Astrocyte (in vitro differentiated cells and primary cell): ENCODE measurements around the gene PDGFRA. TPM values are rescaled to one million over a fixed set of nuclear protein-coding genes. Genes with fewer than 3 reads are reported as not detected.

Experiments
- DNase-seq: peaks from one replicate; pipeline ENCODE4 v3.0.0-alpha.2; 2010; ENCODE audit warnings: low read depth
- FAIRE-seq: peaks from 2 replicates; lab custom pipeline; 2011; peaks lifted over from hg19 to GRCh38; lab: Jason Lieb, UNC
- H2AFZ ChIP-seq: 2 replicates; pipeline ENCODE4 v1.6.0; 2012; ENCODE audit warnings: low read depth, low read length, inconsistent platforms
- H3K27ac ChIP-seq: 2 replicates; pipeline ENCODE4 v1.5.1; 2011; ENCODE audit warnings: low read depth, low read length, inconsistent platforms
- H3K27me3 ChIP-seq: 2 replicates; pipeline ENCODE4 v1.6.0; 2011; ENCODE audit warnings: low read length, inconsistent platforms; ENCODE audit not compliant: insufficient read depth
- H3K36me3 ChIP-seq: 2 replicates; pipeline ENCODE4 v1.5.1; 2011; ENCODE audit warnings: low read length, inconsistent platforms; ENCODE audit not compliant: insufficient read depth
- H3K4me1 ChIP-seq: 2 replicates; pipeline ENCODE4 v1.5.1; 2011; ENCODE audit warnings: low read length, inconsistent platforms; ENCODE audit not compliant: insufficient read depth
- H3K4me2 ChIP-seq: 2 replicates; pipeline ENCODE4 v1.6.0; 2012; ENCODE audit warnings: low read length, inconsistent platforms
- H3K4me3 ChIP-seq: 2 replicates; pipeline ENCODE4 v1.5.1; 2011; ENCODE audit warnings: low read depth, mild to moderate bottlenecking, low read length, inconsistent platforms; ENCODE audit not compliant: insufficient read depth
- H3K79me2 ChIP-seq: 2 replicates; pipeline ENCODE4 v1.6.0; 2012; ENCODE audit warnings: mild to moderate bottlenecking, low read length, inconsistent platforms; ENCODE audit not compliant: insufficient read depth
- H3K9ac ChIP-seq: 2 replicates; pipeline ENCODE4 v1.6.0; 2012; ENCODE audit warnings: mild to moderate bottlenecking, low read length, inconsistent platforms
- H3K9me3 ChIP-seq: 2 replicates; pipeline ENCODE4 v1.5.1; 2012; ENCODE audit warnings: low read depth, mild to moderate bottlenecking, low read length, inconsistent platforms; ENCODE audit not compliant: insufficient read depth
- H4K20me1 ChIP-seq: 2 replicates; pipeline ENCODE4 v1.6.0; 2012; ENCODE audit warnings: low read length, inconsistent platforms; ENCODE audit not compliant: insufficient read depth
- H3K27ac Mint-ChIP-seq: one replicate; pipeline ENCODE4 v1.8.0; 2021; ENCODE audit warnings: mild to moderate bottlenecking, mixed read lengths; ENCODE audit not compliant: unreplicated experiment
- H3K27me3 Mint-ChIP-seq: one replicate; pipeline ENCODE4 v1.8.0; 2021; ENCODE audit warnings: low read depth, mixed read lengths; ENCODE audit not compliant: unreplicated experiment
- H3K36me3 Mint-ChIP-seq: one replicate; pipeline ENCODE4 v1.8.0; 2021; ENCODE audit warnings: low read depth, mixed read lengths; ENCODE audit not compliant: unreplicated experiment
- H3K4me1 Mint-ChIP-seq: one replicate; pipeline ENCODE4 v1.8.0; 2021; ENCODE audit warnings: low read depth, mixed read lengths; ENCODE audit not compliant: unreplicated experiment
- H3K4me3 Mint-ChIP-seq: one replicate; pipeline ENCODE4 v1.8.0; 2021; ENCODE audit warnings: mild to moderate bottlenecking, moderate library complexity, mixed read lengths; ENCODE audit not compliant: unreplicated experiment
- H3K9me3 Mint-ChIP-seq: one replicate; pipeline ENCODE4 v1.8.0; 2021; ENCODE audit warnings: mild to moderate bottlenecking, mixed read lengths; ENCODE audit not compliant: unreplicated experiment
- CTCF ChIP-seq: IDR thresholded peaks from 2 replicates; pipeline ENCODE4 v1.5.1; 2011; ENCODE audit warnings: low read depth, mild to moderate bottlenecking, inconsistent platforms, low read length, moderate library complexity; ENCODE audit not compliant: insufficient read depth
- EZH2 ChIP-seq: IDR thresholded peaks from 2 replicates; pipeline ENCODE4 v1.6.1; 2012; ENCODE audit warnings: mild to moderate bottlenecking, low read length, inconsistent platforms; ENCODE audit not compliant: insufficient read depth
- total RNA-seq: library from RNA; stranded (reverse); gene quantifications from 2 replicates; pipeline ENCODE4 v1.2.1, GENCODE V29; 2021

Gene PDGFRA
- total RNA-seq, 1 donor from 2014 or later, result 9.2 TPM

- Mint-ChIP-seq H3K27ac (peak overlapping the region; percentile 5), H3K4me1 (no peaks in the 10 kb centered on the region), H3K36me3 (no peaks in the 10 kb centered on the region), H3K4me3 (no peak overlapping the region), H3K27me3 (peaks cover 4% of the 10 kb centered on the region), H3K9me3 (peaks cover 5% of the 10 kb centered on the region)
- Histone ChIP-seq H3K4me1 (no peaks in the 10 kb centered on the region), H3K27ac (no peak overlapping the region), H4K20me1 (no peaks in the 10 kb centered on the region), H3K4me3 (no peak overlapping the region), H2AFZ (no peak overlapping the region), H3K79me2 (no peaks in the 10 kb centered on the region), H3K9me3 (no peaks in the 10 kb centered on the region), H3K9ac (no peak overlapping the region), H3K27me3 (no peaks in the 10 kb centered on the region), H3K4me2 (no peak overlapping the region), H3K36me3 (no peaks in the 10 kb centered on the region)
- TF ChIP-seq CTCF, result no peak
- TF ChIP-seq EZH2, result no peak
- no peak for FAIRE-seq
- no peak for DNase-seq
Observed at GRCh38 chr4:54320826-54321685, 92.0 kb downstream of the PDGFRA start.

GRCh38 chr4:54322818-54323417 is 93.8 kb downstream of the PDGFRA start:
- Histone ChIP-seq H3K9ac (no peak overlapping the region), H3K27ac (no peak overlapping the region), H3K4me2 (no peak overlapping the region), H4K20me1 (no peaks in the 10 kb centered on the region), H3K27me3 (no peaks in the 10 kb centered on the region), H3K36me3 (no peaks in the 10 kb centered on the region), H3K79me2 (no peaks in the 10 kb centered on the region), H3K9me3 (no peaks in the 10 kb centered on the region), H3K4me3 (no peak overlapping the region), H3K4me1 (no peaks in the 10 kb centered on the region), H2AFZ (no peak overlapping the region)
- Mint-ChIP-seq H3K4me3 (no peak overlapping the region), H3K9me3 (peaks cover 9% of the 10 kb centered on the region), H3K4me1 (no peaks in the 10 kb centered on the region), H3K27ac (no peak overlapping the region), H3K27me3 (peaks cover 4% of the 10 kb centered on the region), H3K36me3 (no peaks in the 10 kb centered on the region)
- DNase-seq (peak; percentile 20), FAIRE-seq (peak; percentile 84)
- TF ChIP-seq EZH2, result no peak
- peak; percentile 79 for TF ChIP-seq CTCF

GRCh38 chr4:54330896-54331295 is 101.8 kb downstream of the PDGFRA start:
- no peak overlapping the region for H3K4me3 ChIP-seq
- no peaks in the 10 kb centered on the region for H4K20me1 ChIP-seq
- H3K36me3 Mint-ChIP-seq, result no peaks in the 10 kb centered on the region
- H3K79me2 ChIP-seq, result no peaks in the 10 kb centered on the region
- no peaks in the 10 kb centered on the region for H3K27me3 Mint-ChIP-seq
- no peak overlapping the region for H3K27ac Mint-ChIP-seq
- H3K4me1 ChIP-seq, result no peaks in the 10 kb centered on the region
- H3K4me2 ChIP-seq, result no peak overlapping the region
- DNase-seq (no peak), FAIRE-seq (no peak)
- H3K27ac ChIP-seq, result no peak overlapping the region
- peaks cover 3% of the 10 kb centered on the region for H3K9me3 Mint-ChIP-seq
- no peak overlapping the region for H3K9ac ChIP-seq
- no peaks in the 10 kb centered on the region for H3K27me3 ChIP-seq
- H3K4me3 Mint-ChIP-seq, result no peak overlapping the region
- H3K36me3 ChIP-seq, result no peaks in the 10 kb centered on the region
- TF ChIP-seq EZH2, result no peak
- no peaks in the 10 kb centered on the region for H3K4me1 Mint-ChIP-seq
- H2AFZ ChIP-seq, result no peak overlapping the region
- no peaks in the 10 kb centered on the region for H3K9me3 ChIP-seq
